ENCODE measurements around the gene IL17RD. TPM values are rescaled to one million over a fixed set of nuclear protein-coding genes. Genes with fewer than 3 reads are reported as not detected.
A peak's percentile ranks its signal among the peaks of the same experiment; 100 is the strongest.

IL17RD gene
- total RNA-seq, 1 experiment from 2014 or later = 1.3 TPM

DNA sequence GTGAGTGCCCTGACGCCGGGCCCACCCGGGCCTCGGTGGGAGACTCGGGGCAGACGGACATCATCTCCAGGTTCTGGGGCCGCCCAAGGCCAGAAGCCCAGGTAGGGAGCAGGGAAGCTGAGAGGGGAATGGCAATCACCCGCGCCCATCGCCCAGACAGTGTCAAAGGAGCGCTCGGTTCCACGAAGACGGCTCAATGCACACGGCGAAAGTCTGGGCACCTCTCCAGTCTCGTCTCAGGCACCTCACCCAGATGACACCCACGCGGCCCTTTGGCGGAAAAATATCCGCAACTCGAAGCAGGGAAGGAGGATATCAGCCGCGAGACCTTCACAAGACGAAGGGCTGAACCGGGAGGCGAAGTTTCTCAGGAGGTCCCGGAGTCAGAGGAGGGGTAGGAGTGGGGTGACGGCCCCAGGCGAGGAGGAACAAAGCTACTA, 916 bp downstream of the IL17RD start:
- peaks cover 16% of the 10 kb centered on the region for H3K4me1 ChIP-seq (ENCODE audit: insufficient read depth, low read length, poor library complexity, severe bottlenecking)
- CTCF ChIA-PET = no interaction called here
- TF ChIP-seq EZH2 (IDR thresholded peaks at IDR 0.05; ENCODE audit: borderline replicate concordance, low read depth, low read length, poor library complexity, severe bottlenecking) = no peak
- TF ChIP-seq, protein P1, sequence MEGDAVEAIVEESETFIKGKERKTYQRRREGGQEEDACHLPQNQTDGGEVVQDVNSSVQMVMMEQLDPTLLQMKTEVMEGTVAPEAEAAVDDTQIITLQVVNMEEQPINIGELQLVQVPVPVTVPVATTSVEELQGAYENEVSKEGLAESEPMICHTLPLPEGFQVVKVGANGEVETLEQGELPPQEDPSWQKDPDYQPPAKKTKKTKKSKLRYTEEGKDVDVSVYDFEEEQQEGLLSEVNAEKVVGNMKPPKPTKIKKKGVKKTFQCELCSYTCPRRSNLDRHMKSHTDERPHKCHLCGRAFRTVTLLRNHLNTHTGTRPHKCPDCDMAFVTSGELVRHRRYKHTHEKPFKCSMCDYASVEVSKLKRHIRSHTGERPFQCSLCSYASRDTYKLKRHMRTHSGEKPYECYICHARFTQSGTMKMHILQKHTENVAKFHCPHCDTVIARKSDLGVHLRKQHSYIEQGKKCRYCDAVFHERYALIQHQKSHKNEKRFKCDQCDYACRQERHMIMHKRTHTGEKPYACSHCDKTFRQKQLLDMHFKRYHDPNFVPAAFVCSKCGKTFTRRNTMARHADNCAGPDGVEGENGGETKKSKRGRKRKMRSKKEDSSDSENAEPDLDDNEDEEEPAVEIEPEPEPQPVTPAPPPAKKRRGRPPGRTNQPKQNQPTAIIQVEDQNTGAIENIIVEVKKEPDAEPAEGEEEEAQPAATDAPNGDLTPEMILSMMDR (conservative IDR thresholded peaks at IDR 0.05; ENCODE audit: low read depth, low read length) = no peak
- BruUV-seq (replicated peaks) = no TSS peak
- H3K9me3 ChIP-seq (ENCODE audit: low read depth, low read length, poor library complexity, severe bottlenecking) = no peaks in the 10 kb centered on the region
- intact Hi-C loops (cut with micrococcal nuclease; ENCODE audit: unreplicated experiment) = no loop called here
- DNase-seq (ENCODE audit: low spot score) = no peak
- H3K27ac ChIP-seq (ENCODE audit: low read depth, low read length, poor library complexity, severe bottlenecking) = no peak overlapping the region
- POLR2A ChIA-PET (ENCODE audit: low non-redundant PET) = interaction anchor here (0.7 kb wide), 1 partner anchor 214 kb away, joined by 16 read pairs; no protein-coding TSS in a partner anchor
- H3K27me3 ChIP-seq (replicated peaks; ENCODE audit: insufficient read depth, low read depth, low read length, poor library complexity) = peaks cover 4% of the 10 kb centered on the region
- H3K36me3 ChIP-seq (ENCODE audit: insufficient read depth, low read length, poor library complexity, severe bottlenecking) = no peaks in the 10 kb centered on the region
- peak overlapping the region; percentile 51 for H3K4me3 ChIP-seq (ENCODE audit: low read depth, low read length, poor library complexity, severe bottlenecking)

DNA sequence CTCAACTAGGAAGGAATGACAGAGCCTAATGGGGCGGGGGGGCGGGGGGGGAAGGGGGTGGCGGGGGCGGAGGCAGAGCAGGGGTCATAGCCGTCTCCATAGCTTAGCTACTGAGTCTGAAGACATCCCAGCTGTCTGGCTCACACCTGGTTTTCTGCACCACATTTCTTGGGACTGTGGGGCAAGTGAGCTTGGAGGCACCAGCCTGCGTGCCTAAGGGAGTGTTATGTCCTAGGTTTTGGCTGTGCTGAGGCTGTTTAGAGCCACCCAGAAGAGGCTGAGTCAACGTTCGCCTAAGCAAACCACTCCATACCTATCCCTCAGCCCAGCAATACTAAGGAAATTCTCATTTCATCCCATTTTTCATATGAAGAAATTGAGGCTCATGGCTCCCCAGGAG, 1.4 kb downstream of the IL17RD start:
- no peak overlapping the region for H3K27ac ChIP-seq (ENCODE audit: low read depth, low read length, poor library complexity, severe bottlenecking)
- H3K36me3 ChIP-seq (ENCODE audit: insufficient read depth, low read length, poor library complexity, severe bottlenecking) = no peaks in the 10 kb centered on the region
- no TSS peak for BruUV-seq (replicated peaks)
- TF ChIP-seq, protein P1 (conservative IDR thresholded peaks at IDR 0.05; ENCODE audit: low read depth, low read length) = no peak
- no peak for TF ChIP-seq EZH2 (IDR thresholded peaks at IDR 0.05; ENCODE audit: borderline replicate concordance, low read depth, low read length, poor library complexity, severe bottlenecking)
- H3K27me3 ChIP-seq (replicated peaks; ENCODE audit: insufficient read depth, low read depth, low read length, poor library complexity) = peaks cover 4% of the 10 kb centered on the region
- H3K9me3 ChIP-seq (ENCODE audit: low read depth, low read length, poor library complexity, severe bottlenecking) = no peaks in the 10 kb centered on the region
- CTCF ChIA-PET = no interaction called here
- intact Hi-C loops (cut with micrococcal nuclease; ENCODE audit: unreplicated experiment) = no loop called here
- POLR2A ChIA-PET (ENCODE audit: low non-redundant PET) = interaction anchor here (0.7 kb wide), 1 partner anchor 214 kb away, joined by 16 read pairs; no protein-coding TSS in a partner anchor
- no peak for DNase-seq (ENCODE audit: low spot score)
- peaks cover 21% of the 10 kb centered on the region for H3K4me1 ChIP-seq (ENCODE audit: insufficient read depth, low read length, poor library complexity, severe bottlenecking)
- no peak overlapping the region for H3K4me3 ChIP-seq (ENCODE audit: low read depth, low read length, poor library complexity, severe bottlenecking)

DNA sequence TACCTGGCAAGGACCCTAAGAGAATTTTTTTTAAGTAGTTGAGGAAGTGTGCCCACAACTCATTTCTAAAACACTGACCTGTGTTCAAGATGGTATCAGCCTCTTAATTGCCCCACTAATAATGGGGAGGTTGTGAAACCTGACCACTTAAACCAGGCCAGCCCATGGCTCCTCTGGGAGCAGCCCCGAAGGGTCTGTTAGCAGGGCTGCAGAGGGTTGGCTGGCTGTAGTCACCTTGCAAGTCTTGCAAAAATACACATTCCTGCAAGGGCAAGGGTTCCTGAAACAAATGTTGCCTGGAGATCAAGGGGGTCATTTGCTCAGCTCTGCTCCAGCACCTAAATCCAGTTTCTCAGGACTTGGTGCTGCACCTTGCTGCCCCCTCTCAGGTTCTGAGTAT, 3.2 kb downstream of the IL17RD start:
- no peak overlapping the region for H3K27ac ChIP-seq (ENCODE audit: low read depth, low read length, poor library complexity, severe bottlenecking)
- H3K9me3 ChIP-seq (ENCODE audit: low read depth, low read length, poor library complexity, severe bottlenecking) = no peaks in the 10 kb centered on the region
- intact Hi-C loops (cut with micrococcal nuclease; ENCODE audit: unreplicated experiment) = no loop called here
- DNase-seq (ENCODE audit: low spot score) = no peak
- CTCF ChIA-PET = no interaction called here
- no peaks in the 10 kb centered on the region for H3K36me3 ChIP-seq (ENCODE audit: insufficient read depth, low read length, poor library complexity, severe bottlenecking)
- peaks cover 35% of the 10 kb centered on the region for H3K4me1 ChIP-seq (ENCODE audit: insufficient read depth, low read length, poor library complexity, severe bottlenecking)
- BruUV-seq (replicated peaks) = no TSS peak
- TF ChIP-seq, protein P1 (conservative IDR thresholded peaks at IDR 0.05; ENCODE audit: low read depth, low read length) = no peak
- TF ChIP-seq EZH2 (IDR thresholded peaks at IDR 0.05; ENCODE audit: borderline replicate concordance, low read depth, low read length, poor library complexity, severe bottlenecking) = no peak
- H3K4me3 ChIP-seq (ENCODE audit: low read depth, low read length, poor library complexity, severe bottlenecking) = no peak overlapping the region
- H3K27me3 ChIP-seq (replicated peaks; ENCODE audit: insufficient read depth, low read depth, low read length, poor library complexity) = peaks cover 4% of the 10 kb centered on the region
- POLR2A ChIA-PET (ENCODE audit: low non-redundant PET) = no interaction called here
